Endothelial cell (in vitro differentiated cells): ENCODE results near the gene PCNX3. TPM values are rescaled to one million over a fixed set of nuclear protein-coding genes. Genes with fewer than 3 reads are reported as not detected.

Source experiments
- DNase-seq: peaks from one replicate; pipeline ENCODE4 v3.0.0; 2021; ENCODE audit warnings: low spot score
- H3K27ac Mint-ChIP-seq: one replicate; pipeline ENCODE4 v1.8.0; 2021; ENCODE audit warnings: mixed read lengths, inconsistent platforms; ENCODE audit not compliant: unreplicated experiment
- H3K27me3 Mint-ChIP-seq: one replicate; pipeline ENCODE4 v1.8.0; 2021; ENCODE audit warnings: mild to moderate bottlenecking, moderate library complexity, mixed read lengths, inconsistent platforms; ENCODE audit not compliant: unreplicated experiment
- H3K36me3 Mint-ChIP-seq: one replicate; pipeline ENCODE4 v1.8.0; 2021; ENCODE audit warnings: mild to moderate bottlenecking, low read depth, mixed read lengths, inconsistent platforms; ENCODE audit not compliant: unreplicated experiment
- H3K4me1 Mint-ChIP-seq: one replicate; pipeline ENCODE4 v1.8.0; 2021; ENCODE audit warnings: mild to moderate bottlenecking, mixed read lengths, inconsistent platforms; ENCODE audit not compliant: unreplicated experiment
- H3K4me3 Mint-ChIP-seq: one replicate; pipeline ENCODE4 v1.8.0; 2021; ENCODE audit warnings: mild to moderate bottlenecking, mixed read lengths, inconsistent platforms; ENCODE audit not compliant: unreplicated experiment
- H3K9me3 Mint-ChIP-seq: one replicate; pipeline ENCODE4 v1.8.0; 2021; ENCODE audit warnings: mixed read lengths, inconsistent platforms; ENCODE audit not compliant: unreplicated experiment
- CTCF ChIP-seq: fragments of 200-600 bp; sonication (generic); IDR thresholded peaks from one replicate; pipeline ENCODE4 v1.5.0; 2021; ENCODE audit warnings: antibody characterized with exemption; ENCODE audit not compliant: unreplicated experiment
- total RNA-seq: library from RNA; stranded (reverse); fragmentation: NEBNext Ultra II Directional; extraction: Animal tissue kit (Norgen Biotek cat#: 25700); gene quantifications from one replicate; pipeline ENCODE4 v1.2.1, GENCODE V29; 2021; ENCODE audit not compliant: unreplicated experiment

PCNX3 gene
- total RNA-seq, 1 donor from 2014 or later: 76.1 TPM

GRCh38 chr11:65616575-65617001 is 1.0 kb downstream of the PCNX3 start:
- H3K9me3 Mint-ChIP-seq: no peaks in the 10 kb centered on the region
- H3K27ac Mint-ChIP-seq: peak overlapping the region; percentile 87
- no peak for TF ChIP-seq CTCF
- peaks cover 15% of the 10 kb centered on the region for H3K4me1 Mint-ChIP-seq
- peaks cover 32% of the 10 kb centered on the region for H3K36me3 Mint-ChIP-seq
- H3K27me3 Mint-ChIP-seq: peaks cover 30% of the 10 kb centered on the region
- peak overlapping the region; percentile 98 for H3K4me3 Mint-ChIP-seq
- DNase-seq: no peak

GRCh38 chr11:65617136-65617850 is 1.7 kb downstream of the PCNX3 start:
- H3K27ac Mint-ChIP-seq: peak overlapping the region; percentile 87
- peaks cover 11% of the 10 kb centered on the region for H3K4me1 Mint-ChIP-seq

GRCh38 chr11:65617990-65618751 is 2.6 kb downstream of the PCNX3 start:
- peaks cover 8% of the 10 kb centered on the region for H3K4me1 Mint-ChIP-seq
- TF ChIP-seq CTCF: no peak
- H3K27me3 Mint-ChIP-seq: peaks cover 29% of the 10 kb centered on the region
- no peak overlapping the region for H3K27ac Mint-ChIP-seq
- peaks cover 29% of the 10 kb centered on the region for H3K36me3 Mint-ChIP-seq
- H3K4me3 Mint-ChIP-seq: peak overlapping the region; percentile 31
- no peaks in the 10 kb centered on the region for H3K9me3 Mint-ChIP-seq
- no peak for DNase-seq

More at GRCh38 chr11:65617136-65617850, 1.7 kb downstream of the PCNX3 start:
- DNase-seq: no peak
- Mint-ChIP-seq H3K4me3 (peak overlapping the region; percentile 98), H3K27me3 (peaks cover 26% of the 10 kb centered on the region), H3K9me3 (no peaks in the 10 kb centered on the region), H3K36me3 (peaks cover 29% of the 10 kb centered on the region)
- no peak for TF ChIP-seq CTCF

- TF ChIP-seq CTCF: no peak
- Mint-ChIP-seq H3K9me3 (no peaks in the 10 kb centered on the region), H3K4me3 (no peak overlapping the region), H3K36me3 (peaks cover 29% of the 10 kb centered on the region), H3K27me3 (peaks cover 26% of the 10 kb centered on the region), H3K27ac (no peak overlapping the region), H3K4me1 (peaks cover 8% of the 10 kb centered on the region)
- no peak for DNase-seq
Measured at GRCh38 chr11:65618763-65619162, 3.2 kb downstream of the PCNX3 start.
